DND-41 (cell line): ENCODE data around the gene SPOCK2.

Source experiments
- ATAC-seq: fragments of 200-7000 bp; cut with Tn5 transposase; 3 replicates; pipeline ENCODE4 v1.9.1; 2021; ENCODE audit warnings: low read depth; ENCODE audit not compliant: insufficient read depth
- DNase-seq: peaks from one replicate; pipeline ENCODE4 v3.0.0-alpha.2; 2020
- H2AFZ ChIP-seq: 2 replicates; pipeline ENCODE4 v1.6.0; 2012; ENCODE audit warnings: low read depth, low read length
- H3K27ac ChIP-seq: 2 replicates; pipeline ENCODE4 v1.5.1; 2012; ENCODE audit warnings: low read length, inconsistent platforms
- H3K27me3 ChIP-seq: fragments of 200-600 bp; sonication (generic); 2 replicates; pipeline ENCODE4 v1.6.0; 2012; ENCODE audit warnings: low read length, mild to moderate bottlenecking, inconsistent platforms; ENCODE audit not compliant: insufficient read depth, poor library complexity
- H3K36me3 ChIP-seq: 2 replicates; pipeline ENCODE4 v1.5.1; 2012; ENCODE audit warnings: low read length, inconsistent platforms; ENCODE audit not compliant: insufficient read depth
- H3K4me1 ChIP-seq: 2 replicates; pipeline ENCODE4 v1.5.1; 2012; ENCODE audit warnings: mild to moderate bottlenecking, low read length; ENCODE audit not compliant: insufficient read depth
- H3K4me2 ChIP-seq: 2 replicates; pipeline ENCODE4 v1.6.0; 2012; ENCODE audit warnings: mild to moderate bottlenecking, moderate library complexity, low read length, inconsistent platforms; ENCODE audit not compliant: insufficient read depth
- H3K4me3 ChIP-seq, 2 experiments: fragments of 200-600 bp in 1 of 2; shearing (Covaris generic) in 1 of 2; 2 replicates each; pipeline ENCODE4 v1.5.1; 2012 to 2016; ENCODE audit warnings: inconsistent platforms in 2 of 2, low read length in 2 of 2, mild to moderate bottlenecking in 2 of 2, low read depth in 1 of 2, moderate library complexity in 1 of 2
- H3K79me2 ChIP-seq: 2 replicates; pipeline ENCODE4 v1.6.0; 2012; ENCODE audit warnings: low read length, inconsistent platforms; ENCODE audit not compliant: insufficient read depth
- H3K9ac ChIP-seq: 2 replicates; pipeline ENCODE4 v1.6.0; 2012; ENCODE audit warnings: low read depth, mild to moderate bottlenecking, inconsistent platforms, low read length, moderate library complexity
- H3K9me3 ChIP-seq: 2 replicates; pipeline ENCODE4 v1.5.1; 2012; ENCODE audit warnings: low read length, moderate library complexity, mild to moderate bottlenecking, inconsistent platforms; ENCODE audit not compliant: insufficient read depth, severe bottlenecking
- H4K20me1 ChIP-seq: 2 replicates; pipeline ENCODE4 v1.6.0; 2012; ENCODE audit warnings: low read length; ENCODE audit not compliant: insufficient read depth
- CTCF ChIP-seq: IDR thresholded peaks from 2 replicates; pipeline ENCODE4 v1.5.1; 2012; ENCODE audit warnings: borderline replicate concordance, low read length, moderate library complexity, mild to moderate bottlenecking; ENCODE audit not compliant: poor library complexity, severe bottlenecking; ENCODE audit errors: extremely low read depth
- EZH2 ChIP-seq: IDR thresholded peaks from 3 replicates; pipeline ENCODE4 v1.6.1; 2012; ENCODE audit warnings: borderline replicate concordance, low read depth, mild to moderate bottlenecking, moderate library complexity, low read length, inconsistent platforms; ENCODE audit not compliant: severe bottlenecking

SPOCK2 gene

GRCh38 chr10:72016608-72017300 lies 71.6 kb downstream of the SPOCK2 start:
- no peak for ATAC-seq
- Histone ChIP-seq H3K4me2 (no peak overlapping the region), H2AFZ (no peak overlapping the region), H3K9ac (no peak overlapping the region), H3K9me3 (no peaks in the 10 kb centered on the region), H4K20me1 (no peaks in the 10 kb centered on the region), H3K27ac (no peak overlapping the region), H3K4me3 (no peak overlapping the region), H3K27me3 (no peaks in the 10 kb centered on the region), H3K79me2 (no peaks in the 10 kb centered on the region), H3K4me1 (no peaks in the 10 kb centered on the region), H3K36me3 (no peaks in the 10 kb centered on the region)
- no peak for TF ChIP-seq CTCF
- TF ChIP-seq EZH2, result no peak
- DNase-seq, result no peak

- Histone ChIP-seq H3K36me3 (no peaks in the 10 kb centered on the region), H3K27me3 (no peaks in the 10 kb centered on the region), H2AFZ (no peak overlapping the region), H3K4me1 (no peaks in the 10 kb centered on the region), H3K4me3 (no peak overlapping the region), H3K4me2 (no peak overlapping the region), H3K9me3 (no peaks in the 10 kb centered on the region), H3K79me2 (no peaks in the 10 kb centered on the region), H3K9ac (no peak overlapping the region), H4K20me1 (no peaks in the 10 kb centered on the region), H3K27ac (no peak overlapping the region)
- no peak for DNase-seq
- TF ChIP-seq EZH2 (no peak), CTCF (no peak)
- no peak for ATAC-seq
Measured at GRCh38 chr10:72015841-72016240, 72.5 kb downstream of the SPOCK2 start.

- TF ChIP-seq EZH2 (no peak), CTCF (no peak)
- H2AFZ ChIP-seq, result no peak overlapping the region
Measured at GRCh38 chr10:72014785-72015480, 73.4 kb downstream of the SPOCK2 start.

More at GRCh38 chr10:72014785-72015480, 73.4 kb downstream of the SPOCK2 start:
- Histone ChIP-seq H3K4me1 (no peaks in the 10 kb centered on the region), H3K79me2 (no peaks in the 10 kb centered on the region), H3K9me3 (no peaks in the 10 kb centered on the region), H3K27ac (no peak overlapping the region), H3K9ac (no peak overlapping the region), H3K27me3 (no peaks in the 10 kb centered on the region), H3K36me3 (no peaks in the 10 kb centered on the region), H4K20me1 (no peaks in the 10 kb centered on the region), H3K4me3 (no peak overlapping the region), H3K4me2 (no peak overlapping the region)
- no peak for DNase-seq
- ATAC-seq, result no peak
